GM18502 (cell line): ENCODE results near the gene ABLIM2.

Source experiments
- ATAC-seq: cut with Tn5 transposase; IDR thresholded peaks from one replicate; pipeline ENCODE4 v1.9.1; 2021; ENCODE audit warnings: mild to moderate bottlenecking; ENCODE audit not compliant: unreplicated experiment, poor library complexity

The ABLIM2 gene

DNA sequence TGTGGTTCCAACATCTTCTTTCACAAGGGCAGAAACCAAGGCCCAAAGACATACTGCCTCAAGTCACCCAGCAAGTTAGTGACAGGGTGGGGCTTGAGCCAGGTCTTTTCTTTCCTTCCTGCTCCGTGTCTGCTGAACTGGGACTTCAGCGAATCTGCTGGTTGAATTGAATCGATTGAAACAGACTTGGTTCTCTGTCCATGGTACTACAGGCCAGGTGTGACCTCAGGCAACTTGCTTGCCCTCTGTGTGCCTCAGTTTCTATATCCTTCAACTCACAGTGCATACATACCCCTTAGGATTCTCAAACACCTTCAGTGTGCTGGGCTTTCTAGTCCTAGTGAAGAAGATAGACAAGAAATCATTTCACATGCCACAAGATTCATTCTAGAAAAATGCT is 2.0 kb upstream of the ABLIM2 start:
- no peak for ATAC-seq

- ATAC-seq: no peak
Observed at GRCh38 chr4:8160233-8160560, 1.6 kb upstream of the ABLIM2 start.

DNA sequence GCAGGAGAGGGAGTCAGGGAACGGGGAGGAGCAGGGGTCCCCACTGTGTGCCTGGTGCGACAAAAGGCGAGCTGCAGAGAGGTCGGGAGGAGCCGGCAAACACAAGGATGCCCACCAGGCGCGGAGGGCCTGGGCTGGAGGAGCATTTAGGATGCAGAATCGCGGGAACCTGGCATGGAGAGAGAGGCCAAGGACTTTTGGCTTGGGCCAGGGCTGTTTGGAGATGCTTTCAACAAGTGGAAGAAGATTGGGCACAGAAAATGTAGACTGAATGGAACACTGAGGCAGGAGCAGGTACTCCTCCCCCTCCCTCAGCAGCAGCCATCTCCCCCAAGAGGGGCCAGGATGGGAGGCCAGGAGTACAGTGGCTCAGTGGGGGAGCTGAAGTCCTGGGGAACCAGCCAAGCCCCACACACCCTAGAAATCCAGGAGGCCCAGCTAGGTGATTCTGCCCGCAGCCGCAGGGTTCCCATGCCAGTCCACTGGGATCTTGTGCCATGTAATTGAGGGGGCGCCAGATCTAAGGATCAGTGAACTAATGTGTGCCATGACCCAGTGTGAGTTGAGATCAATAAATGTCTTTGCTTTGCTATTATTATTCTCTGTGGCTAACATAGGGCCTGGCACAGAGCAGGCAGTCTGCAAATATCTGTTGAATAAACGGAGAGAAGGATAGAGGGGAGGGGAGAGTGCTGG is 1.1 kb upstream of the ABLIM2 start:
- no peak for ATAC-seq

GRCh38 chr4:8157944-8158709 is 486 bp downstream of the ABLIM2 start:
- ATAC-seq: no peak

DNA sequence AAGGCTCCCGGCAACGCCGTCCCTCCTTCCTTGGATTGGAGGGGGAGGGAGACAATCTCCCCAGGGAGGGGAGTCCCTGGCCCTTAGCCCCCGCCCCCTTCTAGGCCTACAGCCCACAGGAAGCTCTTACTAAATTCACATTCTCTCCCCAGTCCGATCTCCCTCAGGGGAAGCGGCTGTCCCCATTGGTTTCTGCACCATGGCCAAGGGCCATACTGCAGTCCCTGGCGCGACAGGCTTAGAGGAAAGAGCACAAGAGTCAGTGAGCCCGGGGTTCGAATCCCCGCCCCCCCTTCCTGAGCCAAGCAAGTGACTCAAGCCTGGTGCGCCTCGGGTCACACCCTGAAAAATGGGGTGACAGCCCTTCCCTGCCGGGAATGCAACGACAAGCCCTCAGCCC is 1.1 kb downstream of the ABLIM2 start:
- ATAC-seq: no peak

- ATAC-seq: no peak
Observed at GRCh38 chr4:8156617-8157016, 2.0 kb downstream of the ABLIM2 start.

GRCh38 chr4:8155660-8156421 is 2.8 kb downstream of the ABLIM2 start:
- ATAC-seq: no peak

- ATAC-seq: no peak
Observed at GRCh38 chr4:8155048-8155447, 3.6 kb downstream of the ABLIM2 start.

GRCh38 chr4:8153441-8153840 is 5.2 kb downstream of the ABLIM2 start:
- ATAC-seq: no peak

GRCh38 chr4:8152865-8153257 is 5.8 kb downstream of the ABLIM2 start:
- no peak for ATAC-seq

DNA sequence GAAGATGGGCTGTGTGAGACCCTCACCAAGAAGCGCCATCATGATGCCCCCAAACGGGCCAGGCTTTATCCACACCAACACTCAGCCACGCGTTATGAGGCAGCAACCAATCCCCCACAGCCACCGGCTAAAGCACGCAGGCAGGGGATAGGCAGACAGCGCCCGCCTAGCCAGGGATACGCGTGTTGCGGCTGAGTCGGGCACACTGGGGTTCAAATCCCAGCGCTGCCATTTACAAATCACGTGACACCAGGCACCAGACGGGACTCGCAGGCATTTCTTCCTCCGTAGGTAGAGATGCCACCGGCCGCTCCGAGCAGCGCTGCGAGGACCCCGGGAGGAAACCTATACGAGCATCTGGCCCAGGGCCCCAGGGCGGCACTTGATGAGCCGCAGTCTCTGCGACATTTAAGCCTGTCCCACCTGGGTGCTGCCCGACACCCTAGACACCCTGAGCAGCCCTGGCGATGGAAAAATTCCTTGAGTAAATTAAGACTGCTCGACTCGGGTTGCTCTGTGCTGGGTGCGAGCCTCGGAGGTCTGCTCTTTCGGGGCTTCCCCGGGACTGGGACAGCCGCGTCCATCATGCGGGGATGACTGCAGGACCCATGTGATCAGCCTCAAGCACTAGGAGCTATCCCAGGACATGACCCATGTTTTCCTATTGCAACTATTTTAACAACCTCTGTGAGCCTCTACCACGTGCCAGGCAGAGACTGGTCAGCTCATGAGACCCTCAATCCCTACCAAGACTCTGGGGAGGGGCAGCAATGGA is 6.3 kb downstream of the ABLIM2 start:
- no peak for ATAC-seq

GRCh38 chr4:8151165-8151650 is 7.4 kb downstream of the ABLIM2 start:
- no peak for ATAC-seq

- ATAC-seq: no peak
Observed at GRCh38 chr4:8150152-8151090, 8.2 kb downstream of the ABLIM2 start.

DNA sequence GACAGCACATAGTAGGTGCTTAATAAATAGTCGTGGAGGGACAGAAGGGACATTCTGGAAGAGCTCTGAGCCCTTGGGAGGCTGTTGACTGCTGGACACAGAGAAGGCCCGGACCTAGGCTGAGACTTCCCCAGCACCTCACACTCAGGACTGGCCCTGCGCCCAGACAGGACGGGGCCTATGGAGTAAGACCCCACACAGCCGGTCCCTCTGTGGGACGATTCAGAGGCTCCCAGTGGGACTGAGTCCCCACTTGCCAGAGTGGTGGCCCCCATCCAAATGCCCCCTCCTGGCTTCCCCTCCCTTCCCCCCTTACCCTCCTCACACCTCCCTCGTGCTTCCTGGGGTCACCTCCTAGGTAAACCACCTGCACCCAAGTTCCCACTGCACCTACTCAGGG is 8.9 kb downstream of the ABLIM2 start:
- no peak for ATAC-seq

DNA sequence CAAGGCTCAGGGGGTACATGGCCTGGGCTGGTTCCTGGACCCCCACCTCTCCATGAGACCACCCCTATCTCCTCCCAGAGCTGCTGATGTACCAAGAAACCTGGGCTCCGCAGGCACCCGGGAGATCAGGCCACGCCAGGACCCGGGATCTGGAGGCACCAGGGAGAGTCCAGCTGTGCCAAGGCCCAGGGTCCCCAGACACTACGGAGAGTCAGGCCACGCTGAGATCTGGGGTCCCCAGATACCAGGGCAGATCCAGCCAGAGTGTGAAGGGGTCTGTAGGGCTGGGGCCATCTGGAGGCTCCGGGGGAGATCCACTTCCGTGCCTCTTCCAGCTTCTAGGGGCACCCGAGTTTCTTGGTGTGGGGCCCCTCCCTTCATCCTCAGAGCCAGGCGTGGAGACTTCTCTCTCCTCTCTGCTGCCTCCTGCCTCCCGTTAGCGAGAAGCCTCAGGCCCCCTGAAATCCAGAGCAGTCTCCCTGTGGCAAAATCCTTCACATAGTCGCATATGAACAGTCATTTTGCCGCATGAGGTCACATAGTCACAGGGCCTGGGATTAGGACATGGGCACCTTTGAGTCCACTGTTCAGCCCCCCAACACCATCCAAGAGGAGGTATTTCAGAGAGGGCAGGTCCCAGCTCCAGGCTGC is 9.7 kb downstream of the ABLIM2 start:
- ATAC-seq: no peak

- no peak for ATAC-seq
Observed at GRCh38 chr4:8148159-8148558, 10.5 kb downstream of the ABLIM2 start.

- ATAC-seq: no peak
Observed at GRCh38 chr4:8147231-8147970, 11.2 kb downstream of the ABLIM2 start.

DNA sequence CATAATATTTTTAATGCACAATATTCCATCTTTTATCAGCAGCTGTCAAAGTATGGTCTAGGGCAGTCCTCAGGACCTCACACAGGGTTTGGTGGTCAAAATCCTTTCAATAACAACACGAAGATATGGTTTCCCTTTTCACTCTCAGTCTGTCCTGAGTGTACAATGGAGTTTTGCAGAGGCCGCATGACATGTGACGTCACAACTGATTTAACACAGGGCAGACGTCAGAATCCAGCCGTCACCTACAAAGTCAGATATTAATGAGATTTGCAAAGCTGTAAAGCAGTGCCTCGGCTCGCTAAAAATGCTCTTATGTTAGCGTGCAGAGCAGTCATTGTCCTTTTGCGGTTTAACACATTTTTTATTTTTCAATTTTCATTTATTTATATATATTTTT is 12.5 kb downstream of the ABLIM2 start:
- no peak for ATAC-seq
